Measurements from ENCODE around the gene TK2. TPM values are rescaled to one million over a fixed set of nuclear protein-coding genes. Genes with fewer than 3 reads are reported as not detected.

Gene TK2
- total RNA-seq, 2 donors from 2014 or later = 23.1 to 26.0 TPM

DNA sequence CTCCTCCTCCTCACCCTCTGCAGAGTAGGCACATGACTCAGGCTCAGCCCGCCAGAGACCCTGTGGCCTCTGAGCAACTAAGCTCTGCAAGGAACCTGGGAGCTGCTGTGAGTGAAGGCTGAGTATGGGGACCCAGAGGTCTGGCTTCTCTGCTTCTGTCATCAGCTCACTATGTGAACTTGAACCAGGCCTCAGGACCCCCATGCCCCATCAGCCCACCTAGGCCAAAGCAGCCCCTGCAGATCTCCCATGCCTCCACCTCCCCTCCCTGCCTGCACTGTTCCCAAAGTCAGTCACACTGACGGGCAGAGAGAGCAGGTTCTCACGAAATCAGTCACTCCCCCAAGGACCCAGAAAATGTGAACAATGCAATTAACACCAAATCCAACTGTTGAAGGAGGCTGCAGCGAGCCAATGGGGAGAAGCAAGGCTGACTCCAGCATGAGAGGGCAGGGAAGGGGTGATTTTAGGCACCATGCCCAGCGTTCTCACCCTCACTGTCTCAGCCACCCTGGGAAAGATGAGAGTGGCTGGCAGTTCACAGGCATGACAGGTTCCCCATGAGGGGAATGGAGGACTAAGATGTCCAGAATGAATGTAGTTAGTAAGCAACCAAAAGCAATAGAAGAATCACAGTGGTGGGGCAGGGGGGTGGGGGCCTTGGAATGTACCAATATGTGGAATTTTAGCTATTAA is 62.2 kb downstream of the TK2 start:
- H3K9me3 ChIP-seq = no peaks in the 10 kb centered on the region
- H3K4me3 ChIP-seq = no peak overlapping the region
- H3K4me1 ChIP-seq = peaks cover 10% of the 10 kb centered on the region
- TF ChIP-seq POLR2A (IDR thresholded peaks at IDR 0.05) (no peak), CTCF (IDR thresholded peaks at IDR 0.05) (no peak)
- intact Hi-C loops (cut with DNase I) = loop anchor here (10.0 kb wide), 2 partner anchors 57 to 83 kb away; no protein-coding TSS in a partner anchor
- no peaks in the 10 kb centered on the region for H3K27me3 ChIP-seq
- peak overlapping the region in 1 of 4 donors; percentile 29 for H3K27ac ChIP-seq
- ATAC-seq = no peak
- DNase-seq = peak in 1 of 4 donors; percentile 10
- H3K36me3 ChIP-seq (replicated peaks in 1 of 2; ENCODE audit: insufficient read depth in 1 of 2, low read depth in 2 of 2) = no peaks in the 10 kb centered on the region
- WGBS, 2 donors = 50 to 80% methylated on average over 4 to 5 of the region's 5 CpGs

- Histone ChIP-seq H3K36me3 (replicated peaks in 1 of 2; ENCODE audit: insufficient read depth in 1 of 2, low read depth in 2 of 2) (no peaks in the 10 kb centered on the region), H3K4me1 (peaks cover 10% of the 10 kb centered on the region), H3K27ac (peak overlapping the region in 1 of 4 donors; percentile 29), H3K27me3 (no peaks in the 10 kb centered on the region), H3K4me3 (no peak overlapping the region), H3K9me3 (no peaks in the 10 kb centered on the region)
- intact Hi-C loops (cut with DNase I) = loop anchor here (10.0 kb wide), 2 partner anchors 58 to 82 kb away; no protein-coding TSS in a partner anchor
- ATAC-seq = no peak
- DNase-seq = peak in 2 of 4 donors; percentile 9 to 33
- WGBS, 2 donors = 85 to 90% methylated on average over 3 of the region's 3 CpGs
- TF ChIP-seq CTCF (IDR thresholded peaks at IDR 0.05) (no peak), POLR2A (IDR thresholded peaks at IDR 0.05) (no peak)
These were observed 62.9 kb downstream of the TK2 start for GRCh38 chr16:66486773-66487579.

GRCh38 chr16:66486199-66486772 is 63.6 kb downstream of the TK2 start:
- WGBS, 2 donors = 89% methylated on average over 11 to 12 of the region's 12 CpGs
- H3K27me3 ChIP-seq = no peaks in the 10 kb centered on the region
- no peaks in the 10 kb centered on the region for H3K9me3 ChIP-seq
- intact Hi-C loops (cut with DNase I) = loop anchor here (10.0 kb wide), 2 partner anchors 59 to 81 kb away; no protein-coding TSS in a partner anchor
- peak overlapping the region in 1 of 4 donors; percentile 29 for H3K27ac ChIP-seq
- H3K4me1 ChIP-seq = peaks cover 10% of the 10 kb centered on the region
- no peaks in the 10 kb centered on the region for H3K36me3 ChIP-seq (replicated peaks in 1 of 2; ENCODE audit: insufficient read depth in 1 of 2, low read depth in 2 of 2)
- DNase-seq (no peak), ATAC-seq (no peak)
- H3K4me3 ChIP-seq = no peak overlapping the region
- no peak for TF ChIP-seq POLR2A (IDR thresholded peaks at IDR 0.05)
- no peak for TF ChIP-seq CTCF (IDR thresholded peaks at IDR 0.05)

GRCh38 chr16:66485376-66485775 is 64.5 kb downstream of the TK2 start:
- ATAC-seq = no peak
- intact Hi-C loops (cut with DNase I) = loop anchor here (10.0 kb wide), 2 partner anchors 59 to 81 kb away; no protein-coding TSS in a partner anchor
- TF ChIP-seq CTCF (IDR thresholded peaks at IDR 0.05) (no peak), POLR2A (IDR thresholded peaks at IDR 0.05) (no peak)
- DNase-seq = no peak
- H3K9me3 ChIP-seq = no peaks in the 10 kb centered on the region
- H3K4me1 ChIP-seq = peaks cover 10% of the 10 kb centered on the region
- no peaks in the 10 kb centered on the region for H3K36me3 ChIP-seq (replicated peaks in 1 of 2; ENCODE audit: insufficient read depth in 1 of 2, low read depth in 2 of 2)
- H3K27ac ChIP-seq = no peak overlapping the region
- no peaks in the 10 kb centered on the region for H3K27me3 ChIP-seq
- H3K4me3 ChIP-seq = no peak overlapping the region
- WGBS, 2 donors = 74 to 93% methylated on average over 5 to 6 of the region's 6 CpGs
